ENCODE measurements around the gene PDCL2. TPM values are rescaled to one million over a fixed set of nuclear protein-coding genes. Genes with fewer than 3 reads are reported as not detected.

The PDCL2 gene
- total and polyA plus RNA-seq, 9 of the 15 experiments (the other 6 are each of a cell fraction or from before 2014, with no cell fraction given) = 0.62 to 2.5 (median 1.2) TPM

DNA sequence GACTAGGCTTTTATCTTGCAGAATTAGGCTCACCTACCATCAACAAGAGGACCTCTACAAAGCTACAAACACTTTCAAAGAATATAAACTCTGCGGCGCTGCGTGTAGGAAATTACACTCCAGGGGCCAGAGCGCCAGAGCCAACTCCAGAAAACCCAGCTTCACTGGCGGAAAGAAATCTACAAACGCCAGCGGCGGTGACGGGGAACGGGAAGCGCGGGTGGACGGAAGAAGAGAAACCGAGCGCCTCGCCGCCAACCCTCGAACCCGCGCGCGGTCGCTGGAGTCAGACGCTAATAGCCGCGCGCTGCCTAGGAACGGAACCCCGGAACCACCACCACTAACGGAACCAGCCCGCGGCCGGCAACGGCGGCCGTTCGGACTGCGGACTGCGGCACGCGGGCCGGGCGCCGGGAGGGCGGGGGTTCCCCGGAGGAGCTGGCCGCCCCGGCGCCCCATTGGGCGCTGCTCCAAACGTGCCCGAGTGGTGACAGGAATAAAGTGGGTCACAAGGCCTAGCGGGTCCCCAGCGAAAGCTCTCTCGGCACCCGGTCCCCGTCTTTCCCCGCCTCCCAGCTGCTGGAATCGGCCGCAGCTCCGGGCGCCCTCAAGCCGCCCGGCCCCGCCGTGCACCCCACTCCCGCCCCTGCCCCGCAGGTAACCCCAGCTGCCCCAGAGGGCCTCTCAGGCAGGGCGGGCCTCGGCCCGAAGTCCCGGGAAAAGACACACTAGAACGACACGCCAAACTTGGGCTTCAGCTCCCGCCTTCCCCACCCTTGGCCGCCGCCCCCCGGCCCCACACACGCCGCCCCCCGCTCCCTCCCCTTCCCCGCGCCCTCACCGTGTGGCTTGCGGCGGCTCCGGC is 46.2 kb downstream of the PDCL2 start (continued):
- TF ChIP-seq, protein P1, sequence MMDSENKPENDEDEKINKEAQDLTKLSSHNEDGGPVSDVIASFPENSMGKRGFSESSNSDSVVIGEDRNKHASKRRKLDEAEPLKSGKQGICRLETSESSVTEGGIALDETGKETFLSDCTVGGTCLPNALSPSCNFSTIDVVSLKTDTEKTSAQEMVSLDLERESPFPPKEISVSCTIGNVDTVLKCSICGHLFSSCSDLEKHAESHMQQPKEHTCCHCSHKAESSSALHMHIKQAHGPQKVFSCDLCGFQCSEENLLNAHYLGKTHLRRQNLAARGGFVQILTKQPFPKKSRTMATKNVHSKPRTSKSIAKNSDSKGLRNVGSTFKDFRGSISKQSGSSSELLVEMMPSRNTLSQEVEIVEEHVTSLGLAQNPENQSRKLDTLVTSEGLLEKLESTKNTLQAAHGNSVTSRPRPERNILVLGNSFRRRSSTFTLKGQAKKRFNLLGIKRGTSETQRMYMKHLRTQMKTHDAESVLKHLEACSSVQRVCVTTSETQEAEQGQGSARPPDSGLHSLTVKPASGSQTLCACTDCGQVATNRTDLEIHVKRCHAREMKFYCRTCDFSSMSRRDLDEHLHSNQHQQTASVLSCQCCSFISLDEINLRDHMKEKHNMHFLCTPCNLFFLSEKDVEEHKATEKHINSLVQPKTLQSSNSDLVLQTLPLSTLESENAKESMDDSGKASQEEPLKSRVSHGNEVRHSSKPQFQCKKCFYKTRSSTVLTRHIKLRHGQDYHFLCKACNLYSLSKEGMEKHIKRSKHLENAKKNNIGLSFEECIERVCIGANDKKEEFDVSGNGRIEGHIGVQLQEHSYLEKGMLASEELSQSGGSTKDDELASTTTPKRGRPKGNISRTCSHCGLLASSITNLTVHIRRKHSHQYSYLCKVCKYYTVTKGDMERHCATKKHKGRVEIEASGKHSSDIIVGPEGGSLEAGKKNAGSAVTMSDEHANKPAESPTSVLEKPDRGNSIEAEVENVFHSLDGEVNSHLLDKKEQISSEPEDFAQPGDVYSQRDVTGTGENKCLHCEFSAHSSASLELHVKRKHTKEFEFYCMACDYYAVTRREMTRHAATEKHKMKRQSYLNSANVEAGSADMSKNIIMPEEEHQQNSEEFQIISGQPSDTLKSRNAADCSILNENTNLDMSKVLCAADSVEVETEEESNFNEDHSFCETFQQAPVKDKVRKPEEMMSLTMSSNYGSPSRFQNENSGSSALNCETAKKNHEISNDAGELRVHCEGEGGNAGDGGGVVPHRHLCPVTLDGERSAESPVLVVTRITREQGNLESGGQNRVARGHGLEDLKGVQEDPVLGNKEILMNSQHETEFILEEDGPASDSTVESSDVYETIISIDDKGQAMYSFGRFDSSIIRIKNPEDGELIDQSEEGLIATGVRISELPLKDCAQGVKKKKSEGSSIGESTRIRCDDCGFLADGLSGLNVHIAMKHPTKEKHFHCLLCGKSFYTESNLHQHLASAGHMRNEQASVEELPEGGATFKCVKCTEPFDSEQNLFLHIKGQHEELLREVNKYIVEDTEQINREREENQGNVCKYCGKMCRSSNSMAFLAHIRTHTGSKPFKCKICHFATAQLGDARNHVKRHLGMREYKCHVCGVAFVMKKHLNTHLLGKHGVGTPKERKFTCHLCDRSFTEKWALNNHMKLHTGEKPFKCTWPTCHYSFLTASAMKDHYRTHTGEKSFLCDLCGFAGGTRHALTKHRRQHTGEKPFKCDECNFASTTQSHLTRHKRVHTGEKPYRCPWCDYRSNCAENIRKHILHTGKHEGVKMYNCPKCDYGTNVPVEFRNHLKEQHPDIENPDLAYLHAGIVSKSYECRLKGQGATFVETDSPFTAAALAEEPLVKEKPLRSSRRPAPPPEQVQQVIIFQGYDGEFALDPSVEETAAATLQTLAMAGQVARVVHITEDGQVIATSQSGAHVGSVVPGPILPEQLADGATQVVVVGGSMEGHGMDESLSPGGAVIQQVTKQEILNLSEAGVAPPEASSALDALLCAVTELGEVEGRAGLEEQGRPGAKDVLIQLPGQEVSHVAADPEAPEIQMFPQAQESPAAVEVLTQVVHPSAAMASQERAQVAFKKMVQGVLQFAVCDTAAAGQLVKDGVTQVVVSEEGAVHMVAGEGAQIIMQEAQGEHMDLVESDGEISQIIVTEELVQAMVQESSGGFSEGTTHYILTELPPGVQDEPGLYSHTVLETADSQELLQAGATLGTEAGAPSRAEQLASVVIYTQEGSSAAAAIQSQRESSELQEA (IDR thresholded peaks at IDR 0.05; ENCODE audit: low read depth) = no peak
- no peak for TF ChIP-seq ARID2 (IDR thresholded peaks at IDR 0.05)
- TF ChIP-seq, protein P2, sequence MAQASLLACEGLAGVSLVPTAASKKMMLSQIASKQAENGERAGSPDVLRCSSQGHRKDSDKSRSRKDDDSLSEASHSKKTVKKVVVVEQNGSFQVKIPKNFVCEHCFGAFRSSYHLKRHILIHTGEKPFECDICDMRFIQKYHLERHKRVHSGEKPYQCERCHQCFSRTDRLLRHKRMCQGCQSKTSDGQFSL (CRISPR knock-in tag; IDR thresholded peaks at IDR 0.05) = no peak
- TF ChIP-seq, protein P2 (tag; IDR thresholded peaks at IDR 0.05) = no peak
- TF ChIP-seq IRF2 (CRISPR knock-in tag; IDR thresholded peaks at IDR 0.05) = no peak
- TF ChIP-seq, protein P3, sequence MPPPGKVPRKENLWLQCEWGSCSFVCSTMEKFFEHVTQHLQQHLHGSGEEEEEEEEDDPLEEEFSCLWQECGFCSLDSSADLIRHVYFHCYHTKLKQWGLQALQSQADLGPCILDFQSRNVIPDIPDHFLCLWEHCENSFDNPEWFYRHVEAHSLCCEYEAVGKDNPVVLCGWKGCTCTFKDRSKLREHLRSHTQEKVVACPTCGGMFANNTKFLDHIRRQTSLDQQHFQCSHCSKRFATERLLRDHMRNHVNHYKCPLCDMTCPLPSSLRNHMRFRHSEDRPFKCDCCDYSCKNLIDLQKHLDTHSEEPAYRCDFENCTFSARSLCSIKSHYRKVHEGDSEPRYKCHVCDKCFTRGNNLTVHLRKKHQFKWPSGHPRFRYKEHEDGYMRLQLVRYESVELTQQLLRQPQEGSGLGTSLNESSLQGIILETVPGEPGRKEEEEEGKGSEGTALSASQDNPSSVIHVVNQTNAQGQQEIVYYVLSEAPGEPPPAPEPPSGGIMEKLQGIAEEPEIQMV (tag; conservative IDR thresholded peaks at IDR 0.05; ENCODE audit: low read depth) = no peak
- TF ChIP-seq SIN3A (IDR thresholded peaks at IDR 0.05; ENCODE audit: borderline replicate concordance in 2 of 2, control insufficient read depth in 1 of 2, low read depth in 2 of 2, low read length in 2 of 2) = peak; percentile 6 to 51; a peak in 1 of 4 replicates
- no peak for TF ChIP-seq XRCC4 (IDR thresholded peaks at IDR 0.05; ENCODE audit: extremely low read depth, insufficient read depth, insufficient read length)
- no peak for TF ChIP-seq E2F3 (CRISPR knock-in tag; IDR thresholded peaks at IDR 0.05)
- TF ChIP-seq, protein P4, sequence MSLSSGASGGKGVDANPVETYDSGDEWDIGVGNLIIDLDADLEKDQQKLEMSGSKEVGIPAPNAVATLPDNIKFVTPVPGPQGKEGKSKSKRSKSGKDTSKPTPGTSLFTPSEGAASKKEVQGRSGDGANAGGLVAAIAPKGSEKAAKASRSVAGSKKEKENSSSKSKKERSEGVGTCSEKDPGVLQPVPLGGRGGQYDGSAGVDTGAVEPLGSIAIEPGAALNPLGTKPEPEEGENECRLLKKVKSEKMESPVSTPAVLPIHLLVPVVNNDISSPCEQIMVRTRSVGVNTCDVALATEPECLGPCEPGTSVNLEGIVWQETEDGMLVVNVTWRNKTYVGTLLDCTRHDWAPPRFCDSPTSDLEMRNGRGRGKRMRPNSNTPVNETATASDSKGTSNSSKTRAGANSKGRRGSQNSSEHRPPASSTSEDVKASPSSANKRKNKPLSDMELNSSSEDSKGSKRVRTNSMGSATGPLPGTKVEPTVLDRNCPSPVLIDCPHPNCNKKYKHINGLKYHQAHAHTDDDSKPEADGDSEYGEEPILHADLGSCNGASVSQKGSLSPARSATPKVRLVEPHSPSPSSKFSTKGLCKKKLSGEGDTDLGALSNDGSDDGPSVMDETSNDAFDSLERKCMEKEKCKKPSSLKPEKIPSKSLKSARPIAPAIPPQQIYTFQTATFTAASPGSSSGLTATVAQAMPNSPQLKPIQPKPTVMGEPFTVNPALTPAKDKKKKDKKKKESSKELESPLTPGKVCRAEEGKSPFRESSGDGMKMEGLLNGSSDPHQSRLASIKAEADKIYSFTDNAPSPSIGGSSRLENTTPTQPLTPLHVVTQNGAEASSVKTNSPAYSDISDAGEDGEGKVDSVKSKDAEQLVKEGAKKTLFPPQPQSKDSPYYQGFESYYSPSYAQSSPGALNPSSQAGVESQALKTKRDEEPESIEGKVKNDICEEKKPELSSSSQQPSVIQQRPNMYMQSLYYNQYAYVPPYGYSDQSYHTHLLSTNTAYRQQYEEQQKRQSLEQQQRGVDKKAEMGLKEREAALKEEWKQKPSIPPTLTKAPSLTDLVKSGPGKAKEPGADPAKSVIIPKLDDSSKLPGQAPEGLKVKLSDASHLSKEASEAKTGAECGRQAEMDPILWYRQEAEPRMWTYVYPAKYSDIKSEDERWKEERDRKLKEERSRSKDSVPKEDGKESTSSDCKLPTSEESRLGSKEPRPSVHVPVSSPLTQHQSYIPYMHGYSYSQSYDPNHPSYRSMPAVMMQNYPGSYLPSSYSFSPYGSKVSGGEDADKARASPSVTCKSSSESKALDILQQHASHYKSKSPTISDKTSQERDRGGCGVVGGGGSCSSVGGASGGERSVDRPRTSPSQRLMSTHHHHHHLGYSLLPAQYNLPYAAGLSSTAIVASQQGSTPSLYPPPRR (CRISPR knock-in tag; IDR thresholded peaks at IDR 0.05; ENCODE audit: borderline replicate concordance) = no peak

Data from K562 (cell line).